ENCODE measurements around the gene ZNF638.

- no peak for TF ChIP-seq ZNF551 (CRISPR knock-in tag; IDR thresholded peaks at IDR 0.05)
- no peak for TF ChIP-seq ZNF274 (IDR thresholded peaks at IDR 0.05; ENCODE audit: borderline replicate concordance, low read depth, low read length)
- no peak for TF ChIP-seq GTF2F1 (IDR thresholded peaks at IDR 0.05; ENCODE audit: low read depth, low read length)
- no peak for TF ChIP-seq SRSF1 (IDR thresholded peaks at IDR 0.05; ENCODE audit: low read depth, low read length)
- no peak for TF ChIP-seq ZBTB7A (IDR thresholded peaks at IDR 0.05; ENCODE audit: borderline replicate concordance, control insufficient read depth, low read depth, low read length)
- TF ChIP-seq ZNF263 (CRISPR knock-in tag; IDR thresholded peaks at IDR 0.05; ENCODE audit: borderline replicate concordance), result no peak
- TF ChIP-seq NR2F6 (CRISPR knock-in tag; IDR thresholded peaks at IDR 0.05), result no peak
Measured at GRCh38 chr2:71409611-71410010, 78.0 kb downstream of the ZNF638 start.

Data from K562 (cell line).